Measurements from ENCODE around the gene ROR2.

GRCh38 chr9:91843093-91843492, 106.9 kb downstream of the ROR2 start:
- no peak for TF ChIP-seq CTCF (IDR thresholded peaks at IDR 0.05; ENCODE audit: control extremely low read depth in 1 of 3, insufficient read depth in 1 of 3, low read depth in 1 of 3, low read length in 3 of 3)
- no peak for TF ChIP-seq BCL11A (IDR thresholded peaks at IDR 0.05; ENCODE audit: low read depth in 2 of 2, low read length in 2 of 2)
- no peak for TF ChIP-seq CHD2 (IDR thresholded peaks at IDR 0.05; ENCODE audit: low read length)
- TF ChIP-seq SP1 (IDR thresholded peaks at IDR 0.05; ENCODE audit: low read depth, low read length): no peak
- TF ChIP-seq CEBPB (IDR thresholded peaks at IDR 0.05; ENCODE audit: low read depth, low read length): no peak

Measured in H1 (cell line).